ENCODE results near the gene R3HDM2.

R3HDM2 gene

GRCh38 chr12:57470970-57471656 is 40.3 kb upstream of the R3HDM2 start:
- TF ChIP-seq TAF1 (IDR thresholded peaks at IDR 0.05; ENCODE audit: borderline replicate concordance, insufficient read depth, low read length) (no peak), POLR2AphosphoS5 (IDR thresholded peaks at IDR 0.05; ENCODE audit: low read depth, low read length) (no peak), FOXP2 (optimal IDR thresholded peaks at IDR 0.05; ENCODE audit: borderline replicate concordance, extremely low read depth, extremely low read length, insufficient read depth) (no peak), SIN3A (IDR thresholded peaks at IDR 0.05; ENCODE audit: borderline replicate concordance, insufficient read depth, low read length) (no peak), REST (IDR thresholded peaks at IDR 0.05; ENCODE audit: insufficient read depth in 1 of 2, low read depth in 2 of 2, low read length in 2 of 2) (no peak)

GRCh38 chr12:57470286-57470969 is 39.6 kb upstream of the R3HDM2 start:
- no peak for TF ChIP-seq REST (IDR thresholded peaks at IDR 0.05; ENCODE audit: insufficient read depth in 1 of 2, low read depth in 2 of 2, low read length in 2 of 2)
- TF ChIP-seq SIN3A (IDR thresholded peaks at IDR 0.05; ENCODE audit: borderline replicate concordance, insufficient read depth, low read length): no peak
- no peak for TF ChIP-seq TAF1 (IDR thresholded peaks at IDR 0.05; ENCODE audit: borderline replicate concordance, insufficient read depth, low read length)
- no peak for TF ChIP-seq FOXP2 (optimal IDR thresholded peaks at IDR 0.05; ENCODE audit: borderline replicate concordance, extremely low read depth, extremely low read length, insufficient read depth)

GRCh38 chr12:57469296-57470164 is 38.7 kb upstream of the R3HDM2 start:
- no peak for TF ChIP-seq POLR2AphosphoS5 (IDR thresholded peaks at IDR 0.05; ENCODE audit: low read depth, low read length)
- TF ChIP-seq REST (IDR thresholded peaks at IDR 0.05; ENCODE audit: insufficient read depth in 1 of 2, low read depth in 2 of 2, low read length in 2 of 2): no peak
- TF ChIP-seq TAF1 (IDR thresholded peaks at IDR 0.05; ENCODE audit: borderline replicate concordance, insufficient read depth, low read length): no peak
- no peak for TF ChIP-seq FOXP2 (optimal IDR thresholded peaks at IDR 0.05; ENCODE audit: borderline replicate concordance, extremely low read depth, extremely low read length, insufficient read depth)
- TF ChIP-seq SIN3A (IDR thresholded peaks at IDR 0.05; ENCODE audit: borderline replicate concordance, insufficient read depth, low read length): no peak

- no peak for TF ChIP-seq REST (IDR thresholded peaks at IDR 0.05; ENCODE audit: insufficient read depth in 1 of 2, low read depth in 2 of 2, low read length in 2 of 2)
- no peak for TF ChIP-seq TAF1 (IDR thresholded peaks at IDR 0.05; ENCODE audit: borderline replicate concordance, insufficient read depth, low read length)
- TF ChIP-seq FOXP2 (optimal IDR thresholded peaks at IDR 0.05; ENCODE audit: borderline replicate concordance, extremely low read depth, extremely low read length, insufficient read depth): no peak
Observed at GRCh38 chr12:57467915-57468314, 37.1 kb upstream of the R3HDM2 start.

Data from PFSK-1 (cell line).